Measurements from ENCODE around the gene CHCT1.

Gene CHCT1

DNA sequence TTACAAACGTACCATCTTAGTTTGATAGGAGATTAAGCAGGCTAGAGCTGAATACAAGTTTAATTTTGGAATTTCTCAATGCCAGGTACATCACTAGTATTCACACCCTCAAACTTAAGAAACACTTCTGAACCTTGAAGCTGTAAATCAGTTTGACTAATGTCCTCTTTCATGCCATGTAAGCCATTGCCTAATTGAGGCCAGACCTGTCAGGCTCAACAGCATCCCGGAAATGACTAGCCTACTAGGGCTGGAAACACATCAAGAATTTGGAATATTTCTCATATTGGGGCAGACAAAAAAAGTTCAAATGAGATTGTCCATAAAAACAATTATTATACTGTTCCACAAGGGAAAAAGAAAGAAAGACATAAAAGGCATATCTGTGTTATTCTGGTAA lies 32.1 kb upstream of the CHCT1 start:
- WGBS (ENCODE audit: insufficient coverage, insufficient read length), result no CpG with 5 or more reads among the region's 2 CpGs
- DNase-seq (ENCODE audit: low read depth, low spot score), result no peak

DNA sequence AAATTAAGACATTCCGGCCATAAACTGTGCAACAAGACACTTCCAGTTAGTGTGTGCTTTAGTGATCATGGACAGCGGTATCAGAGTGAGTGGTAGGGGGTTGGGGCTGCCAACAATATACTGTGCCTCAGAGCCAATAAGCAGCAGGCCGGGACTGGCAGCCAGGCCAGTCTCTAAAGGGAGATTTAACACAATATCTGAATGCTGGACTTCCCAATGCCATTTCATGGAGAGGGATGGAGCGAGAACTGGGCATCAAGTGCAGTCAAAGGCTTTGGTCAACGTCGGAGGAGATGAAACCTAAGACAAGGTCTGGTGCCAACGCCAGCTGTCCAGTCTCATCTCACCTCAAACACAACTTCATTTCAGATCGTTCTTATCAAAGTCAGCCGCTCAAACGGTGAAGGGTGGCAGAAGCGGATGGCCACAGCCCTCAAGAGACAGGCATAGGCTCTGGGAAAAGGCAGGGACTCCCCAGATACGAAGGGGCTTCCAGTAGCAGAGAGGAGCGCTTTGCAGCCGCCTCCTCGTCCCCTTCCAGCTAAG lies 31.3 kb upstream of the CHCT1 start:
- no peaks in the 10 kb centered on the region for H3K9me3 ChIP-seq (ENCODE audit: control insufficient read depth, insufficient read depth, low read length)
- DNase-seq (ENCODE audit: low read depth, low spot score), result no peak
- no peaks in the 10 kb centered on the region for H3K27me3 ChIP-seq (ENCODE audit: control insufficient read depth, insufficient read depth, low read length)
- no CpG with 5 or more reads among the region's 15 CpGs for WGBS (ENCODE audit: insufficient coverage, insufficient read length)
- H3K4me1 ChIP-seq (ENCODE audit: control insufficient read depth, insufficient read depth, low read length), result no peaks in the 10 kb centered on the region; the same call in 1 of the 2 replicates
- peak overlapping the region; percentile 96 for H3K4me3 ChIP-seq (ENCODE audit: low read length)
- H3K36me3 ChIP-seq (ENCODE audit: control insufficient read depth, insufficient read depth, low read length), result no peaks in the 10 kb centered on the region
- H3K27ac ChIP-seq (ENCODE audit: low read length), result peak overlapping the region; percentile 3

More for the DNA sequence above, 32.1 kb upstream of the CHCT1 start:
- H3K9me3 ChIP-seq (ENCODE audit: control insufficient read depth, insufficient read depth, low read length), result no peaks in the 10 kb centered on the region
- H3K4me1 ChIP-seq (ENCODE audit: control insufficient read depth, insufficient read depth, low read length), result no peaks in the 10 kb centered on the region; the same call in 1 of the 2 replicates
- H3K27me3 ChIP-seq (ENCODE audit: control insufficient read depth, insufficient read depth, low read length), result no peaks in the 10 kb centered on the region
- H3K27ac ChIP-seq (ENCODE audit: low read length), result no peak overlapping the region
- no peak overlapping the region; the same call in 1 of the 2 replicates for H3K4me3 ChIP-seq (ENCODE audit: low read length)
- no peaks in the 10 kb centered on the region for H3K36me3 ChIP-seq (ENCODE audit: control insufficient read depth, insufficient read depth, low read length)

DNA sequence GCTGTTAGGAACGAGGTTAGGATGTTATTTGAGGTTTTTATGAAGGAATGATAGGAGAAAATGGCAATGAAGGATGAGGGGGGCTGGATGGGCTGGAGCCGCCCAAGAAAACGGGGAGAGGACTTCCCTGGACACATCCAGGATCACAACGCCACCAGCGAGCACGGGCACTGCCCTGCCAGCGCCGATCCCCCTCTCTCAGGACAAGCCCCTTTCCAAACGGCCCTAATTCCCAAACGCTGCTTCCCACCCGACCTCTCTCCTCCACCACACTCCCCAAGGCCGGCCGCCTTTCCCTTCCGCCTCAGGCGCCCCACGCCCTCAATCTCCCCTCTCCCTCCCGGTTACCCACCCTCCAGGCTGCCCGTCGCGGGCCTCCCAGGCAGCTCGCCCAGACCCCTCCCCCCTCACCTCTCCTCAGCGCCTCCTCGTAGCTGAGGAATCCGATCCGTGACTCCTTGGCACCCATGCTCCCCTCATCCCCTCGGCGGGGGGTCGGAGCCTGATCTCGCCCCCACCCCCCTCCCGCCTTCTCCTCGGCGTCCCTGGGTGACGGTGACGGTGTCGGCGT lies 30.7 kb upstream of the CHCT1 start:
- no peaks in the 10 kb centered on the region; the same call in 1 of the 2 replicates for H3K4me1 ChIP-seq (ENCODE audit: control insufficient read depth, insufficient read depth, low read length)
- no peaks in the 10 kb centered on the region for H3K27me3 ChIP-seq (ENCODE audit: control insufficient read depth, insufficient read depth, low read length)
- no peaks in the 10 kb centered on the region for H3K36me3 ChIP-seq (ENCODE audit: control insufficient read depth, insufficient read depth, low read length)
- DNase-seq (ENCODE audit: low read depth, low spot score), result no peak
- peak overlapping the region; percentile 3 for H3K27ac ChIP-seq (ENCODE audit: low read length)
- WGBS (ENCODE audit: insufficient coverage, insufficient read length), result 100% methylated on average over 1 of the region's 36 CpGs
- no peaks in the 10 kb centered on the region for H3K9me3 ChIP-seq (ENCODE audit: control insufficient read depth, insufficient read depth, low read length)
- peak overlapping the region; percentile 96 for H3K4me3 ChIP-seq (ENCODE audit: low read length)

DNA sequence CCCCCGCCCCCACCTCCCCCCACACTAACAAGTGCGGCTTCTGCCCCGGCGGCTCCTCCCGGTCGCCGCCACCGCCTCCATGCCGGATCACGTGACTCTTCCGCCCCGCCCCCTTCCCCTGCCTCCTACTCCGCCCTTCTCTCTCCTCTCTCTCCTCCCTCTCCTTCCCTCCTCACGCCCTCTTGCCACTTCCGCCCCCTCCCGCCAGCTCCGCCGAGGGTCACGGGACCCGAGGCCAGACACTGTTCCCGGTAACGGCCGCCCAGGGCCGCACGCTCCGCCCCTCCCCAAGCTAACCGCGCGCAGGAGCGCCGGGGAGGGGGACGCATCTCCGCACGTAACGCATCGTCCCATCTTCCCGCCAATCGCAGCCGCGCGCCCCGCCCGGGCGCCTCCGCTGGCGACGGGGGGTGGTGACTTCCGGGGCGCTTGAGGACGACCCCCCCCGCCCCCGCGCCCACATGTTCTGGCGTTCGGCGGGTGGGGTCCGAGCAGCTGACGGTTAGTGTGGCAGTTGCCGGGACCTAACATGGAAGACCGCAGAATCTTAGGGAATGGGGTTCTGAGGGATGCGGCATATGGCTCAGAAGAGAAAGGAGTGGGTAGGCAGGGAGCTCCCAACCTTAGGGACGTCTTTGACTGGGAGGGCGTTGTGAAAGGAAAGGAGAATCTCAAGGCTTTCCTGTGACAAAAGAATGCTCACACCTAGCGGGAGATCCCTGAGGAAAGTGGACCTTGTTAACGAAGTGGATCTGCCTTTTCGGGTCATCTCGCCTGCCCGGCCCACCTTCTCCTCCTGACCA lies 30.0 kb upstream of the CHCT1 start, which contains the start of gene USP32:
Gene USP32, minus strand, starts transcription at position 92 of the 803 bp plus-strand sequence. CDS start 194 bp downstream, outside the sequence.
- peak within 1 kb of the TSS; percentile 96 for H3K4me3 ChIP-seq (ENCODE audit: low read length)
- no peaks in the 10 kb centered on the region for H3K36me3 ChIP-seq (ENCODE audit: control insufficient read depth, insufficient read depth, low read length)
- no peaks in the 10 kb centered on the region for H3K9me3 ChIP-seq (ENCODE audit: control insufficient read depth, insufficient read depth, low read length)
- peak within 1 kb of the TSS; percentile 23 for H3K27ac ChIP-seq (ENCODE audit: low read length)
- peak; percentile 81 for DNase-seq (ENCODE audit: low read depth, low spot score)
- no peaks in the 10 kb centered on the region for H3K27me3 ChIP-seq (ENCODE audit: control insufficient read depth, insufficient read depth, low read length)
- H3K4me1 ChIP-seq (ENCODE audit: control insufficient read depth, insufficient read depth, low read length), result no peaks in the 10 kb centered on the region
- no CpG with 5 or more reads among the region's 68 CpGs for WGBS (ENCODE audit: insufficient coverage, insufficient read length)

DNA sequence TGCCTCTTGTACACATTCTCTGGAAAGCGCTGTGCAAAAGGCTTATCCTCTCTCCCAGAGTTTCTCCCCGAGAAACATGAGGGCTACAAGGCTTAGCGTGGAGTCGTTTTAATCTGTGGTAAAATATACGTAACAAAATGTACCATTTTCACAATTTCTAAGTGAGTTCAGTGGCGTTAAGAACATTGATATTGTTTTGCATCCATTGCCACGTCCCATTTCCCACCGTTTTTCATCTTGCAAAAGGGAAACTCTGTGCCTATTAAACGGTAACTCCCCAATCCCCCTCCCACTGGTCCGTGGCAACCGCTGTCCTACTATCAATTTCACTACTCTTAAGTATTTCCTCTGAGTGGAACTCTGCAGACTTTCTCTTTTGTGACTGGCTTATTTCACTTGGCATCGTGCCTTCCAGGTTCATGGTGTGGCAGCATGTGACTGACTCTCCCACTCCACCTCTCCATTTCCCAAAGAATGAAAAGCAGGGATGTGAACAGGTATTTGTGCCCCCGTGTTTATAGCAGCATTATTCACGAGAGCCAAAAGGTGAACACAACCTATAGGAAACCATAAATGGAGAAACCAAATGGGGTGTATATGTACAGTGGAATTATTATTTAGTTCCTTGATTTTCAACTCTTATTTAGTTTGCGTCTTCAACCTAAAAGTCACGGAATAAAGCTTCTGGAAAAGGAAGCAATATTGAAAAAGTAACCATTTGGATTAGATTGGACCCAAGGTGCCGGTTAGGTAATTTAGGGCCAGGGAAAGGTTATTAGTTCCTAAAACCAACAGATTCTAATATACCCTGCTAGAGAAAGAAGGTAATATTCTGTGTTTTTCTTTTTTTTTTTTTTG lies 29.2 kb upstream of the CHCT1 start:
- Histone ChIP-seq H3K36me3 (ENCODE audit: control insufficient read depth, insufficient read depth, low read length) (no peaks in the 10 kb centered on the region), H3K9me3 (ENCODE audit: control insufficient read depth, insufficient read depth, low read length) (no peaks in the 10 kb centered on the region), H3K27ac (ENCODE audit: low read length) (peak overlapping the region; percentile 23), H3K4me3 (ENCODE audit: low read length) (peak overlapping the region; percentile 96; the same call in 1 of the 2 replicates), H3K27me3 (ENCODE audit: control insufficient read depth, insufficient read depth, low read length) (no peaks in the 10 kb centered on the region), H3K4me1 (ENCODE audit: control insufficient read depth, insufficient read depth, low read length) (no peaks in the 10 kb centered on the region)
- DNase-seq (ENCODE audit: low read depth, low spot score), result no peak
- no CpG with 5 or more reads among the region's 17 CpGs for WGBS (ENCODE audit: insufficient coverage, insufficient read length)

DNA sequence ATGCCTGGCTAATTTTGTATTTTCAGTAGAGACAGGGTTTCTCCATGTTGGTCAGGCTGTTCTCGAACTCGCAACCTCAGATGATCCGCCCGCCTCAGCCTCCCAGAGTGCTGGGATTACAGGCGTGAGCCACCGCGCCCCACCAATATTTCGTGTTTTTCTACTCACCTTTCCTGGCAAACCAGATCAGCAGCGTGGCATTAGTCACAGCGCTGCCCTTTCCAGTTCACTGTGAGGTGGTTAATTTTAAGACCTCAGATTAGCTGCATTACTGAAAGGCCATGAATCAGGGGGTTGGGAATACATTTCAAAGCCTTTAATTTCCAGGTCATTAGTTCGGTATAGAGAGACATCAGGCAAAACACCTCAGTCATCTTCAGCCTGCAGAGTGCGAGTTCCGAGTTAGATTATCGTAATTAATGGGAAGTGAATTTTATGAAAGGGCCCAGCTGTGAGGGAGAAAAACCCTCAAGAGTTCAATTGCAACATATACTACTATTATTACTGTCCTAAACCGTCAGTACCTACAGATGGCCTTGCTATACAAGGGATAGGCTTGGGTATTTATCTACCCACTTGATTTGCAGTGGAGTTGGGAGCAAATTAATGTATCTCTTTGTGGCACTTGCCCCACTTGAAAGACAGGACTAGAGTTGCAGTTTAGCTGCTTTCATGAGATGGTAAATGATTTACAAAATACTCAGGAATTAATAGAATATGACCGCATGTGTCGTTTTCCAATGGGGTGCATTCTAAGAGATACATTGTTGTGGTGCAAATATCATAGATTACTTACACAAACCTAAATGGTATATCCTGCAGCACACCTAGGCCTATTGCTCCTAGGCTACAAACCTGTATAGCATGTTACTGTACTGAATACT lies 28.2 kb upstream of the CHCT1 start:
- Histone ChIP-seq H3K4me1 (ENCODE audit: control insufficient read depth, insufficient read depth, low read length) (no peaks in the 10 kb centered on the region), H3K4me3 (ENCODE audit: low read length) (no peak overlapping the region), H3K9me3 (ENCODE audit: control insufficient read depth, insufficient read depth, low read length) (no peaks in the 10 kb centered on the region), H3K36me3 (ENCODE audit: control insufficient read depth, insufficient read depth, low read length) (no peaks in the 10 kb centered on the region), H3K27ac (ENCODE audit: low read length) (no peak overlapping the region), H3K27me3 (ENCODE audit: control insufficient read depth, insufficient read depth, low read length) (no peaks in the 10 kb centered on the region)
- WGBS (ENCODE audit: insufficient coverage, insufficient read length), result no CpG with 5 or more reads among the region's 17 CpGs
- DNase-seq (ENCODE audit: low read depth, low spot score), result no peak

DNA sequence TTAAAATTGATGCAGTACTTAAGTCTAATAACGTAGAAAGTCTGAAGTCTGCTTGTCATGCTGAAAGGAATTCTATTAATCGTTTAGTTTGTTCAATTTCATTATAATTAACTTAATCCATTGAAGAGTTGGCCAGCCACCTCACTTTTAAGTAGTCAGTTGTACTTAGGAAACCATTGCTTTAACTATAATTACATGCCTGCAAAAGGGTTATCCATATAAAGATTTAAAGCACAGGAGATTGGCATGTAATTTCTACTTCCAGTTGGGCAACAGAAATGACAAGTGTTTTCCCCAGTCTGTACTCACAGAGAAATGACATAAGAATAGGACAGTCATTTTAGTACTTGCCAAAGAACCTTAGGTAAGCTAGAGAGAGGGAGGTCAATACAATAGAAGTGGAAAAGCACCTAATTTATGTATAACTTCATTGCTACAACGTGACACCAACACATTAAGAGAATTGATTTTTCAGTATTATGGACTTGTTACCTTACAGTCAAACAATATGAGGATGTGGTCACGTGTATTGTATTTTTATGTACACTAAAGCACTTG lies 26.7 kb upstream of the CHCT1 start:
- no peak overlapping the region for H3K27ac ChIP-seq (ENCODE audit: low read length)
- no peaks in the 10 kb centered on the region for H3K4me1 ChIP-seq (ENCODE audit: control insufficient read depth, insufficient read depth, low read length)
- H3K4me3 ChIP-seq (ENCODE audit: low read length), result no peak overlapping the region
- H3K9me3 ChIP-seq (ENCODE audit: control insufficient read depth, insufficient read depth, low read length), result no peaks in the 10 kb centered on the region
- no CpG with 5 or more reads among the region's 4 CpGs for WGBS (ENCODE audit: insufficient coverage, insufficient read length)
- H3K36me3 ChIP-seq (ENCODE audit: control insufficient read depth, insufficient read depth, low read length), result no peaks in the 10 kb centered on the region
- no peaks in the 10 kb centered on the region for H3K27me3 ChIP-seq (ENCODE audit: control insufficient read depth, insufficient read depth, low read length)
- DNase-seq (ENCODE audit: low read depth, low spot score), result no peak

DNA sequence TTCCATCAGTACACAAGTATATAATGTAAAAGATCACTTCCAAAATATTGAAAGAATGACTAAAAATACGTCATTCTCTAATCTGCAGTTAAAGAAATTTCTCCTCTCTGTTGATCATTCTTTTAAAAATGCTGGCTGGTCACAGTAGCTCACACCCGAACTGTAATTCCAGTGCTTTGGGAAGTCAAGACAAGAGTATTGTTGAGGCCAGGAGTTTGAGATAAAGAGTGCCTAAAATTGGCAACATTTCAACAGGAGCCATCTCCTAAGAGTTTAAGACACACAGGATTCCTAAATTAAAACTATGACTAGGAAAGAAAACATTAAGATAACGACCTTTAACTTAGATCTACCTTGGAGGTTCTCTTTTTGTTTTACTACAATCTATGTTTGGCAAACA lies 25.9 kb upstream of the CHCT1 start:
- Histone ChIP-seq H3K27ac (ENCODE audit: low read length) (no peak overlapping the region), H3K36me3 (ENCODE audit: control insufficient read depth, insufficient read depth, low read length) (no peaks in the 10 kb centered on the region), H3K27me3 (ENCODE audit: control insufficient read depth, insufficient read depth, low read length) (no peaks in the 10 kb centered on the region), H3K9me3 (ENCODE audit: control insufficient read depth, insufficient read depth, low read length) (no peaks in the 10 kb centered on the region), H3K4me1 (ENCODE audit: control insufficient read depth, insufficient read depth, low read length) (no peaks in the 10 kb centered on the region), H3K4me3 (ENCODE audit: low read length) (no peak overlapping the region)
- WGBS (ENCODE audit: insufficient coverage, insufficient read length), result no CpG with 5 or more reads among the region's 3 CpGs
- no peak for DNase-seq (ENCODE audit: low read depth, low spot score)

DNA sequence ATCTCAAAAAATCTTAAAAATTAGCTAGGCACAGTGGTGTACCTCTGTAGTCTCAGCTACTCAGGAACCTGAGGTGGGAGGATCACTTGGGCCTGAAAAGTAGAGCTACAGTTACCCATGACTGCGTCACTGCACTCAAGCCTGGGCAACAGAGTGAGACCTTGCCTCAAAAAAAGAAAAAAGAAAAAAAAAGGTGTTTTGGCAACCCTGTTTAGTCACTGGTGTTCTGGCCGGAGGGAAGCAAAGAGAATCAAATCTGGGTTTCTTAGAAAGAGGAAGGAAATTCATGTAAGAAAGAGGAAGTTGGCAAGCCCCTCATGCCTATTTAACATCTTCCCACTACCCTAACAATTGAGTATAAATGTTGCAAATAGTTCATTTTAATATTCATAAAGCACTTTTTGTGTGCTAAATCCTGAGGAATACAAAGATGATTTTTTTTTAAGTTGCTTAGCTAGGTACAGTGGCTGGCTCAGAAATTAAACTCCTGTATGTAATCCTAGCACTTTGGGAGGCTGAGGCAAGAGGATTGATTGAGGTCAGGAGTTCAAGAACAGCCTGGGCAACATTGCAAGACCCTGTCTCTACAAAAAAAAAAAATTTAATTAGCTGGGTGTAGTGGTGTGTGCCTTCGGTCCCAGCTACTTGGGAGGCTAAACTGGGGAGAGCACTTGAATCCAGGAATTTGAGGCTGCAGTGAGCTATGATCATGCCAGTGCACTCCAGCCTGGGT lies 23.9 kb upstream of the CHCT1 start:
- H3K9me3 ChIP-seq (ENCODE audit: control insufficient read depth, insufficient read depth, low read length), result no peaks in the 10 kb centered on the region
- DNase-seq (ENCODE audit: low read depth, low spot score), result no peak
- H3K27me3 ChIP-seq (ENCODE audit: control insufficient read depth, insufficient read depth, low read length), result no peaks in the 10 kb centered on the region
- no peak overlapping the region for H3K27ac ChIP-seq (ENCODE audit: low read length)
- H3K4me3 ChIP-seq (ENCODE audit: low read length), result no peak overlapping the region
- no peaks in the 10 kb centered on the region for H3K36me3 ChIP-seq (ENCODE audit: control insufficient read depth, insufficient read depth, low read length)
- H3K4me1 ChIP-seq (ENCODE audit: control insufficient read depth, insufficient read depth, low read length), result no peaks in the 10 kb centered on the region
- no CpG with 5 or more reads among the region's 3 CpGs for WGBS (ENCODE audit: insufficient coverage, insufficient read length)

Measured in iPS DF 6.9 (cell line).